Coronary artery (tissue), 2 donors: ENCODE results near the gene LDLRAD4.

Source experiments
- DNase-seq: peaks from one replicate; pipeline ENCODE4 v3.0.0-alpha.2; 2017; ENCODE audit warnings: low spot score
- H3K27ac ChIP-seq, 2 donors: fragments of 200-600 bp; sonication (generic); one replicate each; pipeline ENCODE4 v1.5.1; 2016 to 2019
- H3K4me3 ChIP-seq: fragments of 200-600 bp; sonication (generic); 2 replicates; pipeline ENCODE4 v1.5.1; 2016; ENCODE audit warnings: mild to moderate bottlenecking, moderate library complexity
- CTCF ChIP-seq: fragments of 200-600 bp; sonication (generic); IDR thresholded peaks from one replicate; pipeline ENCODE4 v1.5.1; 2019; ENCODE audit warnings: antibody characterized with exemption

Gene LDLRAD4

GRCh38 chr18:13407484-13407883 is 188.9 kb downstream of the LDLRAD4 start:
- no peak overlapping the region for H3K27ac ChIP-seq
- DNase-seq = no peak
- H3K4me3 ChIP-seq = no peak overlapping the region
- no peak for TF ChIP-seq CTCF

GRCh38 chr18:13409026-13409425 is 190.5 kb downstream of the LDLRAD4 start:
- no peak for DNase-seq
- TF ChIP-seq CTCF = no peak
- Histone ChIP-seq H3K4me3 (no peak overlapping the region), H3K27ac (no peak overlapping the region)

DNA sequence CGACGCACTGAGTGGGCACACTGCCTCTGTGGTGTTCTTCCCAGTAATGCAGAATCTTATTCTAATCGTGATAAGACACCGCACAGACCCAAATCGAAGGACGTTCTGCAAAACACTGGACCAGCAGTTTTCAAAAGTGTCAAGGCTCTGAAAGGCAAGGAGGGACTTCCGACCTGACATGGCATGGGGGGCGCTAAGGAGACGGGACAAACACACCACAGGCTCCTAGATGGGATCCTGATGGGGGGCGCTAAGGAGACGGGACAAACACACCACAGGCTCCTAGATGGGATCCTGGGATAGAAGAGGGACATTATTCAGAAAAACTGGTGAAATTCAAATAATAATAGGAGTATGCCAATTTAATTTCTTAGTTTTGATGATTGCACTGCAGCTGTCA is 191.4 kb downstream of the LDLRAD4 start:
- no peak for DNase-seq
- no peak overlapping the region for H3K4me3 ChIP-seq
- no peak for TF ChIP-seq CTCF
- H3K27ac ChIP-seq = no peak overlapping the region

GRCh38 chr18:13410471-13410870 is 191.9 kb downstream of the LDLRAD4 start:
- Histone ChIP-seq H3K27ac (no peak overlapping the region), H3K4me3 (no peak overlapping the region)
- DNase-seq = no peak
- no peak for TF ChIP-seq CTCF

DNA sequence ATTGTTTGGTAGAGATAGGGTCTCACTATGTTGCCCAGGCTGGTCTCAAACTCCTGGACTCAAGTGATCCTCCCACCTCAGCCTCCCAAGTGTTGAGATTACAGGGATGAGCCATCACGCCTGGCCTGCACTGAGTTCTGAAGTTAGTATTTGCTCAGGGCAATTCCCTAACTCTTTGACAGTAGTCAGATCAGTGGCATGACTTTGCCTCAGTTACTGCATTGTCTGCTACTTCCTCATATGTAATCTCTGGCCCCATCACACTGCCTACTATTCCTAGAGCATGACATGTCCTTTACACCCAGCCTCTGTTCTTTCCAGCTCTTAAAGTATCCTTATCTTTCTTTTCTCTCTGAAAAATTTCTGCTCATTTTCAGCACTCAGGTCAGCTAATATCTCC is 193.5 kb downstream of the LDLRAD4 start:
- no peak for DNase-seq
- TF ChIP-seq CTCF = no peak
- H3K4me3 ChIP-seq = no peak overlapping the region
- H3K27ac ChIP-seq = no peak overlapping the region

- Histone ChIP-seq H3K27ac (no peak overlapping the region), H3K4me3 (no peak overlapping the region)
- TF ChIP-seq CTCF = no peak
- no peak for DNase-seq
Observed at GRCh38 chr18:13412901-13413300, 194.3 kb downstream of the LDLRAD4 start.

DNA sequence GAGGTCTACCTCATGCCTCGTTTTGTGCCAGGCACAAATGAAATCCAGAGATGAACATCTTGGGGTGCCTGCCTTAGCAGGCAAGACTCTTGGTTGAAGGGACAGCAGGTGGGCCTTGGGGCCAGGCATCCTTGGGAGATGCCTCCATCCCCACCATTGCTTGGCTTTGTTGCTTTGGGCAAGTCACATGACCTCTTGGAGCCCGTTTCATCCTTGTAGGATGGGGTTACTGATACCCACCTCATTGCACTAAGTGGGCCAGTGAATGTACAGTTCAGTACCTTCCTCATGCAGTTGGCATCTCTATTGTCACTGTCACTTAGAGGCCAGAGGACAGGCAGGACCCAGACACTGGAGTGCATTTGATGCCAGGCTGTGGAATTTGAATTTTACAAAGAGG is 195.5 kb downstream of the LDLRAD4 start:
- H3K27ac ChIP-seq = no peak overlapping the region
- no peak for DNase-seq
- H3K4me3 ChIP-seq = no peak overlapping the region

More for the DNA sequence above, 195.5 kb downstream of the LDLRAD4 start:
- no peak for TF ChIP-seq CTCF
